ENCODE measurements around the gene MCM5.
"Not testable (repeated sequence)": the region's sequence is repeated elsewhere in the genome, so short reads cannot be mapped to it uniquely, and the experiment has no call there.

The MCM5 gene

GRCh38 chr22:35434061-35434710 lies 34.2 kb downstream of the MCM5 start:
- DNase-seq = no peak

GRCh38 chr22:35435201-35435740 lies 35.3 kb downstream of the MCM5 start:
- no peak for DNase-seq

- DNase-seq = no peak
These were observed 36.5 kb downstream of the MCM5 start for GRCh38 chr22:35436421-35436820.

GRCh38 chr22:35437049-35437448 lies 37.1 kb downstream of the MCM5 start:
- DNase-seq = no peak

GRCh38 chr22:35438673-35439364 lies 38.9 kb downstream of the MCM5 start:
- not testable (repeated sequence) for DNase-seq

- no peak for DNase-seq
These were observed 39.4 kb downstream of the MCM5 start for GRCh38 chr22:35439365-35439717.

GRCh38 chr22:35440129-35440528 lies 40.2 kb downstream of the MCM5 start:
- DNase-seq = no peak

GRCh38 chr22:35441489-35442100 lies 41.7 kb downstream of the MCM5 start:
- no peak for DNase-seq

- DNase-seq = no peak
These were observed 42.5 kb downstream of the MCM5 start for GRCh38 chr22:35442471-35442870.

- DNase-seq = no peak
These were observed 43.4 kb downstream of the MCM5 start for GRCh38 chr22:35443338-35443737.

- no peak for DNase-seq
These were observed 44.1 kb downstream of the MCM5 start for GRCh38 chr22:35443790-35444684.

GRCh38 chr22:35444685-35445399 lies 44.9 kb downstream of the MCM5 start:
- DNase-seq = no peak

- no peak for DNase-seq
These were observed 46.0 kb downstream of the MCM5 start for GRCh38 chr22:35445933-35446332.

- DNase-seq = no peak
These were observed 46.4 kb downstream of the MCM5 start for GRCh38 chr22:35446365-35446764.

GRCh38 chr22:35448523-35448922 lies 48.6 kb downstream of the MCM5 start:
- no peak for DNase-seq

- DNase-seq = no peak
These were observed 50.1 kb downstream of the MCM5 start for GRCh38 chr22:35449829-35450689.

- no peak for DNase-seq
These were observed 51.1 kb downstream of the MCM5 start for GRCh38 chr22:35450824-35451569.

- no peak for DNase-seq
These were observed 51.7 kb downstream of the MCM5 start for GRCh38 chr22:35451592-35451991.

GRCh38 chr22:35452351-35452781 lies 52.4 kb downstream of the MCM5 start:
- DNase-seq = no peak
